NCI-H1092 treated with DMSO at 0.1 percent for 48 hours (cell line): Measurements from ENCODE around the gene SERPINB2.
"Not testable (repeated sequence)": the region's sequence is repeated elsewhere in the genome, so short reads cannot be mapped to it uniquely, and the experiment has no call there.

Experiments used
- DNase-seq: peaks from one replicate; lab custom pipeline; 2025; lab: John Stamatoyannopoulos, UW

SERPINB2 gene

GRCh38 chr18:63936932-63937393 is 49.5 kb downstream of the SERPINB2 start:
- no peak for DNase-seq

DNA sequence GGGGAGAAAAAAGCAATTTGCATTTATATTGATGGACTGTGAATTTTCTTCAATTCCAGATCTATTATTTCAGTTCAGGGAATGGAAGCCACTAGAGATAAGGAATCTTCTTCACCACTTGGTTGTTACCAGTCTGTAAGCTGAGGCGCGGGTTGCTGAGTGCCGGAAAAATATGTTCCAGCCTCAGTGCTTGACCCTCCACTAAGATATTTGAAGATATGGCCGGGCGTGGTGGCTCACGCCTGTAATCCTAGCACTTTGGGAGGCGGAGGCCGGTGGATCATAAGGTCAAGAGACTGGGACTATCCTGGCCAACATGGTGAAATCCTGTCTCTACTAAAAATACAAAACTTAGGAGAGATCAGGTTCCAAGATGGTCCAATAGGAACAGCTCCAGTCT is 52.5 kb downstream of the SERPINB2 start:
- no peak for DNase-seq

DNA sequence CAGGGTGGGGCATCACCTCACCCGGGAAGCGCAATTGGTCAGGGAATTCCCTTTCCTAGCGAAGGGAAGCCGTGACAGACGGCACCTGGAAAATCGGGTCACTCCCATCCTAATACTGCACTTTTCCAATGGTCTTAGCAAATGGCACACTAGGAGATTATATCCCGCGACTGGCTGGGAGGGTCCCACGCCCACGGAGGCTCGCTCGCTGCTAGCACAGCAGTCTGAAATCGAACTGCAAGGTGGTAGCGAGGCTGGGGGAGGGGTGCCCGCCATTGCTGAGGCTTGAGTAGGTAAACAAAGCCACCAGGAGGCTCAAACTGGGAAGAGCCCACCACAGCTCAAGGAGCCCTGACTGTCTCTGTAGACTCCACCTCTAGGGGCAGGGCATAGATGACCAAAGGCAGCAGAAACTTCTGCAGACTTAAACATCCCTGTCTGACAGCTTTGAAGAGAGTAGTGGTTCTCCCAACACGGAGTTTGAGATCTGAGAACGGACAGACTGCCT is 53.1 kb downstream of the SERPINB2 start:
- not testable (repeated sequence) for DNase-seq

- DNase-seq = no peak
Observed at GRCh38 chr18:63947051-63947790, 59.7 kb downstream of the SERPINB2 start.

DNA sequence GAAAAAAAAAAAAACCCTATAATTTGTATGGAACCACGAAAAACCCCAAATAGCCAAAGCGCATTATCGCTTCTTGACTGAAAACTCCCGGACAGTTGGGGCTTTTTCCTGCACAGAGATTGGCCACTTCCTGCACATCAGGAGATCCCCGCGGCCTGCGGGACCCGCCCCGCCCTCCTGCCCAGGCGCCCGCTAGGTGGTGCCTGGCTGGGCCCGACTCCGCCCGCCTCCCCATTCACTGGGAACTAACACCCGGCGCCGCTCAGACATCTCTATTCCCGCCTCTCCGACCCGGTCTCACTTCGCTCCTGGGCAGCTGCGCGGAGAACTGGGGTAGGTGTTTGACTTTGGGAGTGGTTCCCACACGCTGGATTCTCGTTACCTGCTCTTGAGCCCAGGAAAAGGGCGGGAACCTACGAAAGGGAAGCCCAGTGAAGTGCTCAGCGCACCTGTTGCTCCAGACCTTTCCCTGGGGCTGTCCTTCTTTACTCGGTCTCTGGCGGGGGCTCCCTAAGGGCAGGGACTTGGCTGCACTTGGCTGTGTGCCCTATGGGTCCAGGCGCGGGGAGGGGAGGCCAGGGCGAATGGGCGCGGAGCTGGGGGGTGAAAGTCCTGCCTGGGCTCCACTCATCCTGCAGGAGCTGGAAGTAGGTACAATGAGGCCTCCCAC is 61.7 kb downstream of the SERPINB2 start, which contains the start of gene HMSD:
Gene HMSD (plus strand): TSS at position 234 of the 670 bp plus-strand sequence. CDS start 4,155 bp downstream, outside the sequence.
- peak; percentile 75 for DNase-seq

DNA sequence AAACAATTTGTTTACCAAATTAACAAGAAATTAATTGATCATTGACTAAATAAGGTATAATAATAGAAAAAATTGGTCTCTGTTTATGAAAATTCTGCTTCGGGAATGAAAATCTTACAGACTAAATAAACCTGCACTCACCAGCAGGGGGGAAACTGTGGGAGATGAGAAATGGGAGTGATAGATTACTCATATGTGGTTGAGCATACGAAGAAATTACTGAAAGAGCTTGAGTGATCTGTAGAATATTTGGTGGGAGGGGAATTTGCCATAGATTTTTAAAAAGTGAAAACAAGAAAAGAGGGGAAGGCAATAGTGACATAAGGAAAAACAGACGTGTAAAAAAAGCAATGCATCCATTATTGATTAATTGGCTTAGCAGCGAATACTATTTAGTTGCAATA is 63.8 kb downstream of the SERPINB2 start:
- no peak for DNase-seq
